Endometrial microvascular endothelial cells (primary cell): Measurements from ENCODE around the gene CRYGD. TPM values are rescaled to one million over a fixed set of nuclear protein-coding genes. Genes with fewer than 3 reads are reported as not detected.
"Not testable (repeated sequence)": the region's sequence is repeated elsewhere in the genome, so short reads cannot be mapped to it uniquely, and the experiment has no call there.

Source experiments
- in situ Hi-C: cut with HindIII; loops from 2 replicates; pipeline ENCODE4 v1.10.0; 2017; ENCODE audit warnings: low sequenced_read_pairs, low pct_unique_long_range_greater_than_20kb; ENCODE audit errors: inconsistent ontology term
- total RNA-seq: library from RNA; depleted of rRNA; stranded (reverse); fragments of >200 nt; gene quantifications from one replicate; pipeline ENCODE4 v1.2.3, GENCODE V29; 2015; ENCODE audit errors: inconsistent ontology term

The CRYGD gene
- total RNA-seq, 1 donor from 2014 or later, result not detected

DNA sequence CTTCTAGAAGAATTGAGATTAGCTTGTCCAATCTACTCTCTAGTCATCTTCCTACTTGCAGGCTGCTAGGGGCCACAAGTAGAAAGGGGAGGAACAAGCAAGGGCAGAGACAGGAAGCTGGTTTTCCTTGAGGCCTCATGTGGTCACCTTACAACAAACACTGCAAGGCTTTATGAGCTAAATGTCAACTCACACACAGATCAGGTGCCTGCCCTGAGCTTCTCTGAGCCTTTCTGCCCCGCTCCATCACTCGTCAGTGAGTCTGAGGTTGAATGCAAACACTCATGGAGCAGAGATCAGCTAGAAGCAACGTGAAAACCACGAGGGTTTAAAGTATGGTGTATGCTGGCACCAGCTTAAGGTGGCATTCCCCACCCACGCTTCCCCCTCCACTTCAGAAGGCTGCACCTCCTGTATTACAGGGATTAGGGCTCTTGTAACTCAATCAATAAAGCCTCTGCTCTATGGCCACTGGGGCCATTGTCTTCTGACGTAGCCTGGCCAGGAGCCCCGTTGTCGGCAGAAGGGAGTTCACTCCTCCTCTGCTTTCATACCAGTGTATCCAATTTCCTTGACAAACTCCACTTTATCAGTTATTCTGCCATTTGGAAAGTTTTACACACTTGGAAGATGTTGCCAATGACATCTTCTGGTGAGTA lies 10.7 kb upstream of the CRYGD start:
- in situ Hi-C loops, result no loop called here

DNA sequence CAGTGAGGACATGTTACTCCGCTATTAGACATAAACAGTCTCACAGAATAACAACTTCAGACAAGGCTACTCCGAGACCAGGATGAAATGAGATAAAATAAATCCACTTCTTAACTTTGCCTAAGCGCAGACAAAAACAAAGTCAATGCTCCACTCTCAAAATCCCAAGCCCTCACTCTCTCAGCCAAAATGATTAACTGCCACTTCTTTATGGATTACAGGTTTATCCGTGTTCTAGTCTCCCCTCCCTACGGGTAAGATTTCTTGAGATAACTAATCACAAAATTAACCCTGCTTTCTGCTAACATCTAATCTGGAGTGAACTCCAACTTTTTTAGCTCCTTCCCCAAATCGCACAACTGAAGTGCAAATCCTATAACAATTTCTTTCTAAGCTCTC lies 6.4 kb upstream of the CRYGD start:
- in situ Hi-C loops, result no loop called here

DNA sequence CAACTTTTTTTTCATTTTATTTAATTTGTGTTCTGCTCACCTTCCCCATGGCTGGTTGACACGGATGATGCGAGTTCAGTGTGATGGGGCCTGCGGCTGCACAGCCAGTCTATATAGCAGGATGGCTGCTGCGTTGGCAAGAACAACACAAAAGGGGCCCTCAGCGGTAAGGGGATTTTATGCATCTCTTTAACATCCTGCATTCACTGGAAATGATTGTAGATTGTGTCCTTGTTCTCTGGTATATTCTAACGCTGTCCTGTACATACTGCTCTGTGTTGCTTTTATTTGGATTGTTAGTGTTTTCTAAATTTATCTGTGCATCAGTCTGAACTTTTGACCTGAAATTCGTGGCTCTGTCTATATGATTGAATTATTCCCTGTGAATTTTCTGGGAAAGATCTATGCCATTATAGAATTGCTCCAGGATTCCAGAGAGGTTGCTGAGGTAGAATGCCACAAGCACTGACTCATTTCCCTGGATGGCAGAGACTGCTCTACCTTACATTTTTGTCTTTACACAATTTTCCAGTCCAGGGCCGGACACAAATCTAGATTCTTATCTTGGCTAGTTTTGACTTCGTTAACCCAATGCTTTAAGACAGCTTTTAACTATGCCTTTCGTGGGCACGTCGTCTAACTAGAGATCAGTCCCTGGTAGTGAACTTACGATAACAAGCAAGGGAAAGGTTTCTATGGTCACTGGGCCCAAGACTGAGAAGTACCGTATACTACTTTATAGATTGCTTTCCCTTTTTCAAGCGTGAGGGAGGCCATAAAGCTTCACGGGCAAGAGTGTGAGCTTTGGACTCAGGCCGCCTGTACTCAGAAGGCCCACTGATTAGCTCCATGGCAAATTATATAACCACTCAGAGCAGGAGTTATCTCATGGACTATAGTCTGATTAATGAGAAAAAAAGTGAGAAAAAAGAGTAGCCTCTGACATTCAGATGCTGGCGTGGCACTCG lies 5.7 kb upstream of the CRYGD start, which contains the start of gene CRYGC:
CRYGC (minus strand) TSS at position 85 of the 968 bp plus-strand sequence; CDS start at position 49, 36 bp downstream.
- in situ Hi-C loops, result no loop called here

DNA sequence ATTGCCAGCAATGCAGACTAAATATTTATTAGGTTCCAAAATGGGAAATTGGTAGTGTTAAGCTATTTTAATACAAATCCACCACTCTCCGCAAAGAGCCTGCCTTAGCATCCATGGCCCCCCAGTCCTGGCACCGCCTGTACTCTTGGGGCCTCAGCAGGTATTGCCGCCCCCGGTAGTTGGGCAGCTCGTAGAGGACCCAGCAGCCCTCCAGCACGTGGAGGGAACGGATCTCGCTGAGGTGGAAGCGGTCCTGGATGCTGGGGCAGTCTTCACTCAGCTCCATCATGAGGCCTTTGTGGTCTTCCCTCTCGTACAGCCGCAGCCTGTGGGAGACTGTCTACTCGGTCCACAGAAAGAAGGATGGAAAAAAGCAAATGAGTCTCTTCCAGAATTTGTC lies 3.8 kb upstream of the CRYGD start:
- in situ Hi-C loops, result no loop called here

DNA sequence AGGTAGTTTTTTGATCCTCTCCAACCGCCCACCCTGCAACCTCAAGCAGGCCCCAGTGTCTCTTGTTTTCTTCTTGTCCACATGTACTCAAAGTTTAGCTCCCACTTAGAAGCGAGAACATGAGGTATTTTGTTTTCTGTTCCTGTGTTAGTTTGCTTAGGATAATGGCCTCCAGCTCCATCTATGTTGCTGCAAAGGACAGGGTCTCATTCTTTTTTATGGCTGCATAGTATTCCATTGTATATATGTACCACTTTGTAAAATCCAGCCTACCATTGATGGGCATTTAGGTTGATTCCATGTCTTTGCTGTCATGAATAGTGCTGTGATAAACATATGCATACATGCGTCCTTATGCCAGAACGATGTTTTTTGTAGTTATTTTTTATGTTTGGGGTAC lies 2.8 kb upstream of the CRYGD start:
- in situ Hi-C loops, result no loop called here

DNA sequence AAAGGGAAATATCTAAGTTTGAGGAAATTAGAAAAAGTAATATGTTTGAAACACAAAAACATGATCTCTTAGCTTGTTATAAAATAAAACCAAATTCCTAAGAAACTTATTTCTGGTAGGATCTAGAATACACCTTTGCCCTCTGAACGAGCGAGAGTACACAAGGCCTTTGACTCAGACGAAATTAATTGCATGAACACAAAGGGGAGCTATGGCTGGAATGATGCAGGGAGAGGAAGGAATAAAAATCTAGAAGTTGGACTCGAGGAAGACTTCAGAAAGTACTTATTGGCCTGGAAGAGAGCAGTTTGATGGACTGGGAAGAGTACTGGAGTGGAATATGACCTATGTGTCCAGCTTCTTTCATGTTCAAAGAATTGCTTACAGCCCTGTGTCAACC lies 927 bp upstream of the CRYGD start:
- in situ Hi-C loops, result no loop called here

DNA sequence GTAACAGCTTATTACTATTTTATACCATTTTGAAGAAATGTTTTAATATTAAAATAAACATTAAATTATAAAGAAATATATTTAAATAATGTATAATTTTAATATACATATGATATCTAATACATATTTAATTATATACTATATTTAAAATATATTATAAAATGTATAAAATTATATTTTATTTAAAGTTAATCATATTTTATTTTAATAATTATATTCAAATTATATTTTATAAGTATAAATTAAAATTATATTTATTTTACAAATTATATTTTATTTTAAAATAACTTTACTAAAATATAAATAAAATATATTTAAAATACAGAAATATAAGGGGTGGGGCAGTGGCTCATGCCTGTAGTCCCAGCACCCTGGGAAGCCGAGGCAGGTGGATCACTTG lies 2.1 kb downstream of the CRYGD start:
- in situ Hi-C loops, result no loop called here

DNA sequence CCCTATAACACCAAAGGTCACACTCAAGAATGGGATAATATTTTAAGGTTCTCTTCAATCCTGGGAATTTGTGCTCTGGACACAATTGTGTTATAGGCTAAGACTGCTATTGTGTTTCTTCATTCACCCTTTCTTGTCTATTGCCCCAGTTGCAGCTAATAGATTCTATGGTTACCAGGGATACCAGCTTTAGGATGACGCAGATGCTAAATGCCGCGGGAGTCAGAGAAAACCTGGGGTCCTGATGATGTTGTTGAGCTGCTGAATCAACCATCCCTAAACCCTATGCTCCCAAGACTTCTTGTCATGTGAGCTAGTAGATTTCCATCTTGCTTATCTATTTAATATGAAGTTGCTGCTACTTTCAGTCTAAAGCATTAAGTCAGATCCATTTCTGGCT lies 5.4 kb downstream of the CRYGD start:
- in situ Hi-C loops, result no loop called here

DNA sequence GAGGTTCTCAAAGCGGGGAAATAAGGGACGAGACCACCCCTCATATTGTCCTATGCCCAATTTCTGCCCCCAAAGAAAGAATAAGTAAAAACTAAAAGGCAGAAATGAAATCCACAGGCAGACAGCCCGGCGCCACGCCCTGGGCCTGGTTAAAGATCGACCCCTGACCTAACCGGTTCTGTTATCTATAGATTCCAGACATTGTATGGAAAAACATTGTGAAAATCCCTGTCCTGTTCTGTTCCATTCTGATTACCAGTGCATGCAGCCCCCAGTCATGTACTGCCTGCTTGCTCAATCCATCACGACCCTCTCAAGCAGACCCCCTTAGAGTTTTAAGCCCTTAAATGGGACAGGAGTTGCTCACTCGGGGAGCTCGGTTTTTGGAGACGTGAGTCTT lies 6.9 kb downstream of the CRYGD start:
- in situ Hi-C loops, result not testable (repeated sequence)

DNA sequence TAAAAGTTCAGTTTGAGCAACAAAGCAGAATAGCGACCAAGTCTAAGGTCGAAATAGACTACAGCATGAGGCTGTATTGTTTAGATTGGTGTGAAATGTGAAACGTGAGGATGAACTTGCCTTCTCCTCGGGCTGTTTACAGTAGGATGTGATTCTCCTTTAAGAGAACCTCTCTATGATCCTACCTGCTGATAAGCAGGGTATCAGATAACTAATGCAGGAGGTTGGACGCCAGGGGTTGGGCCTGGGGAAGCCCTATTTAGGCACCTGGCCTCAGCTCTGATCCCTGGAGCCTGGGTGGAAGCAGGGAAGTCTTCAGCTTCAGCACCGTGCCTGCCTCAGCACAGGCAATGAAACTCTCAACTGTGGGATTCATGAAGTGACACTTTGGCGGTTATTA lies 11.4 kb downstream of the CRYGD start:
- in situ Hi-C loops, result no loop called here

DNA sequence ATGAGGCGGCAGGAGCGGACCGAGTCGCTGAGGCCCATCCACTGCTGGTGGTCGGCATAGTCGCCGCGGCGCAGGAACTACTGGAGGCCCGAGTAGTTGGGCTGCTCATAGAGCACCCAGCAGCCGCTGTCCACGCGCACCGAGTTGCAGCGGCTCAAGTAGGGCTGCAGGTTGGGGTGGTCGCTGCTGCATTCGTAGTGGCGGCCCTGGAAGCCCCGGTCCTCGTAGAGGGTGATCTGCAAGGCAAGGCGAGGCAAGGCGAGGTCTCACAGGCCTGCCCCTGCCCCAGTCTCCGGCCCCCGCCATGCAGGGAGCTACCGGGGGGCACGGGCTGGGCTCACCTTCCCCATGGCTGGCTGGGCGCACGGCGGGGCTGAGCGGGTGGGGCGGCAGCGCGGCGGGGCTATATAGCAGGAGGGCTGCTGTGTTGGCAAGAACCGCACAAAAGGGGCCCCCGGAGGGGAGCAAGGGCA lies 12.0 kb downstream of the CRYGD start:
- in situ Hi-C loops, result not testable (repeated sequence)

DNA sequence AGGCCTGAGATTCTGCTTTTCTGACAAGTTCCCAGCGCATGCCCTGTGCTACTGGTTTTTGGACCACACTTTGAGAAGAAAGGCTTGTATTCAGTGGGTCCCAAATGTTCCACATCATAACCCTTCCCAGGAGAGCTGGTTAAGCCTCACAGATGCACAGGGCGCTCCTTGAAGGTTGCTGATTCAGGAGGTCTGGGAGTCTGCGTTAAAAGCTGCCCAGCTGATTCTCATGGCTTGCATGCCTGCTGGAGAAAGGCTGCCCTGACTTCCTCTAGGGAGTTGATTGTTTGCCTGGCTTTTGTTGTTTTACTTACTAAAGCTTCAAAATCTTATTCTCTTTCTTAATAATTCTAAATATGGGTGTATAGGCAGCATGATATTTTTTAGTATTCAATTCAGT lies 20.7 kb downstream of the CRYGD start:
- in situ Hi-C loops, result no loop called here

DNA sequence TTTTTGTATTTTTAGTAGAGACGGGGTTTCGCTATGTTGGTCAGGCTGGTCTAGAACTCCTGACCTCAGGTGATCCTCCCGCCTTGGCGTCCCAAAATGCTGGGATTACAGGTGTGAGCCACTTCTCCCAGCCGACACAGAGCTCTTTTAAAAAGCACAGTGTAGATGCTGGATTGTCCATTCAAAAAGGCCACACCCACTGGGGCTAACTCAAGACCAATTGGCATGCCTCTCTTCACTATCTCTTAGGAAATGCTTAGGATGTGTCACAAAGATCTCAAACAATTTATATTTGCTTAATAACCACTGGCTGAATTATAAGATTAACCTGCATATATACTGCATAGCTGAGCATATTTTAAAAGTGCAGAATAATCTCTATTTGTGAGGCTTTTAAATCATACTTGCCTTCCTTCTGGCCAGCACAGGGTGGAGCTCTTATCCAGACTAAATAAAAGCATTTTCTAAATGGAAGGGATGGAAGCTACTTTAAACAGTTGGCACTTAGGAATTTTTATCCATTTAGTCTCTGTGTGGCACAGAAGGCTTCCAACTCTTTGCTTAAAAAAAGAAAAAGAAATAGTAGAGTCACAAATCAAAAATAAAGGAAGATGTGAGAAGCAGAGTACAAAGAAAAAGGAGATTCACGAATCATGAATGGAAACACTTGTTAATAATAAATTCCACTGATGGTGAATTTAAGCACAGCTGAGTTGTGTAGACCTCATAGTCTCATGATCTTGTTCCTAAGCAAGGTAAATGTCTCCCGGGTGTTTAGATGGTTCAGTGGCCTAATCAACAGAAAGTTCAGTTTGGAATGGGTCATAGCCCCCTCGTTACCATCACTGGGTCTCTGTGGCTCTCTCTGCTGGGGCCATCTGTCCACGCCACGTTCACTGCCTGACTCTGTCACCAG lies 22.4 kb downstream of the CRYGD start:
- in situ Hi-C loops, result no loop called here

DNA sequence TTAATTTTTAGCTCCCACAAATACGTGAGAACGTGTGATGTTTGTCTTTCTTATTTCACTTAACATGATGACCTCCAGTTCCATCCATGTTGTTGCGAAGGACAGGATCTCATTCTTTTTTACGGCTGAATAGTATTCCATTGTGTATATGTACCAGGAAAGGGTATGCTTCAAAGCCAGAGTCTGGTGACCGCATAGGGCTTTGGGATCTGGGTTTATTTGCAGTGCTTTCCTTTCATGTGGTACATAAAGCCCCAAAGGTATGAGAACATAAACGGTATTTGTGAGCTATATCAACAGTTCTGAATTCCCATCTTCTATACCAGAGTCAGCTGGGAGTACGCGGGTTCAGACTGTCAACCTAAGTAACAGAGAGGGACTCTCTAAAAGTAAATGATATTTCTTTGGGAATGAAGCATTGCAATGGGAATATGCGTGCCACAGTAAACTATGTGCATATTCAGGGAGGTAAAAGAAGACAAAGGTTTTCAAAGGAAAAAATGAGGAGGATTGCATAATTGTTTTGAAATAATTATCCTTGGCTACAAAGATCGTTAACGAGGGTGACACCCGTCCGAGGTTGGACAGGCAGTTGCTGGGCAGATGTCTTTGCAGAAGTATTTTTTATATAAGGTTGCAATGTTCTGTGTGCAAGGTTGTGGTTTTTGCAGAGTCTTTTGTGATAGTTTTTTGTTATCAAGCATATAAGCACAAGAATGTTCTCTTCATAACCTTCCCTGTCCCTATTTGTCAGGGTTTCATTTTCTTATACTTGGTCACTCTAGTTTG lies 24.4 kb downstream of the CRYGD start:
- in situ Hi-C loops, result no loop called here

DNA sequence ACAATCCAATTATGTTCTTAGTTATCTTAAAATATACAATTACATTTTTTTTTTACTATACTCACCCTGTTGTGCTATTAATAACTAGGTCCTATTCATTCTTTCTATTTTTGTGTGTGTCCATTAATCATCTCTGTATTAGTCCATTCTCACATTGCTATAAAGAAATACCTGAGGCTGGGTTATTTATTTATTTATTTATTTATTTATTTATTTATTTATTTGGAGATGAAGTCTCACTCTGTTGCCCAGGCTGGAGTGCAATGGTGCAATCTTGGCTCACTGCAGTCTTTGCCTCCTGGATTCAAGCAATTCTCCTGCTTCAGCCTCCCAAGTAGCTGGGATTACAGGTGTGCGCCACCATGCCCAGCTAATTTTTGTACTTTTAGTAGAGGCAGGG lies 25.6 kb downstream of the CRYGD start:
- in situ Hi-C loops, result not testable (repeated sequence)

DNA sequence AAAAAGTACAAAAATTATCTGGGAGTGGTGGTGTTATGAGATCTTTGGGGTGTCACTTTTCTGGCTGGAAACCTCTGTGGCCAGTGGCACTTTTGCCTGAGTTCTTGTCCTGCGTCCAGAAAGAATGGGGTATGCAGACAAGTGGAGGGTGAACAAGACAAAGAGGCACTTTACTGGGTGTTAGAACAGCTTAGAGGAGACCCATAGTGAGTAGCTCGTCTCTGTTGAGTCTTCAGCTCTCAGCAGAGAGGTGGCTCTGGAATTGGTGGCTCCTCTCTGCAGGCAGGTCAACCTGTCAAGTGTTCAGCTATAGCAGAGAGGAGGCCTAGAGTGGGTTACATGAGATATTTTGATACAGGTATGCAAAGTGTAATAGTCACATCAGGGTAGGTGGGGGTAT lies 26.1 kb downstream of the CRYGD start:
- in situ Hi-C loops, result no loop called here

DNA sequence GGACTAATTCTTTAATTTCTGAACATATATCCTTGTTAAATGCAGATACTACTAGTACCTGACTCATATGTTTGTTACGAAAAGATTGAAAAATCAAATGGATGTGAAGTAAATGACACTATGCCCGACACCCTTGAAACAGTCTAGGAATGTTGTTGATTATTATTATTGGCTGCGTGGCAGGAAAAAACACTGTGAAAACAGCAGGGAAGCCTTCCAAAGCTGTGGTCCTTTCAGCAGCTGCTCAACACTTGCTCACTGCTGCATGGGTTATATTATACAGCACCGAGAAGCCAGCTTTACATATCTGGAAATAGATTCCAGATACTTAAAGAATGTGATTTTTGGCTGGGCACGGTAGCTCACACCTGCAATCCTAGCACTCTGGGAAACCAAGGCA lies 26.5 kb downstream of the CRYGD start:
- in situ Hi-C loops, result no loop called here

DNA sequence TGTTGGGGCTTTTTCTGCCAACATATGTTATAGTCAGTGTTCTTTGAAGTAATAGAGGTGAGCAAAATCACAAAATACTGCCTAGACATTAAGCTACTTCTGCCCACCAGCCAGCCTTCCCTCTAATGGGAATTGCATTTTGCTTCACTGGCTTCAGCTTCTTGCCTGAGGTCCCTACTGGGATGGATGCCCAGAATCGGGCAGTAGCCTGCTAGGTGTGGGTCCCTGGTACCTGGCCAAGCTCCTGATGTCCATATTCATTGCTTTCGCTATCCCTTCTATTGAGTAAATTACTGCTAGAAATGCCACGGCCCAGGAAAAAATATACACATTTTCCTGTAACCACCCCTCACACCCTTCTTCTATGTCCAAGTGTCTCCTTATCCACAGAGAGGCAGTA lies 27.0 kb downstream of the CRYGD start:
- in situ Hi-C loops, result no loop called here
